Spleen (tissue), 11 donors: Measurements from ENCODE around the gene VANGL1. TPM values are rescaled to one million over a fixed set of nuclear protein-coding genes. Genes with fewer than 3 reads are reported as not detected.

Experiments
- DNase-seq: peaks from one replicate; pipeline ENCODE4 v3.0.0-alpha.2; 2020
- H3K27ac ChIP-seq, 8 donors: fragments of 200-600 bp; sonication (generic) in 7 of 8; 1 replicate in 4 of 8; 2 replicates in 4 of 8; pipeline versions ENCODE4 v1.5.0 to v1.8.0; 2016 to 2021; ENCODE audit warnings: inconsistent platforms in 4 of 8, mild to moderate bottlenecking in 4 of 8, moderate library complexity in 1 of 8
- H3K27me3 ChIP-seq, 7 donors: fragments of 200-600 bp; sonication (generic) in 6 of 7; replicated peaks in 1 of 7; 1 replicate in 4 of 7; 2 replicates in 3 of 7; pipeline versions ENCODE4 v1.5.0 to v1.8.0; 2016 to 2021; ENCODE audit warnings: inconsistent platforms in 3 of 7, mild to moderate bottlenecking in 1 of 7
- H3K36me3 ChIP-seq, 6 donors: fragments of 200-600 bp; sonication (generic) in 5 of 6; 1 replicate in 4 of 6; 2 replicates in 2 of 6; pipeline versions ENCODE4 v1.5.0 to v1.8.0; 2016 to 2021; ENCODE audit warnings: inconsistent platforms in 2 of 6
- H3K4me1 ChIP-seq, 6 donors: fragments of 200-600 bp; sonication (generic) in 5 of 6; 1 replicate in 3 of 6; 2 replicates in 3 of 6; pipeline versions ENCODE4 v1.5.0 to v1.8.0; 2016 to 2021; ENCODE audit warnings: inconsistent platforms in 3 of 6
- H3K4me3 ChIP-seq, 8 donors: fragments of 200-600 bp; sonication (generic) in 7 of 8; 1 replicate in 4 of 8; 2 replicates in 4 of 8; pipeline versions ENCODE4 v1.5.0 to v1.8.0; 2016 to 2021; ENCODE audit warnings: inconsistent platforms in 4 of 8, mild to moderate bottlenecking in 4 of 8, moderate library complexity in 2 of 8
- H3K9me3 ChIP-seq, 8 donors: fragments of 200-600 bp; sonication (generic) in 7 of 8; 1 replicate in 4 of 8; 2 replicates in 4 of 8; pipeline versions ENCODE4 v1.5.0 to v1.8.0; 2016 to 2021; ENCODE audit warnings: inconsistent platforms in 4 of 8
- CTCF ChIP-seq, 11 experiments: fragments of 200-600 bp in 7 of 11; fragments of 450-650 bp in 4 of 11; sonication (generic) in 4 of 11; IDR thresholded peaks in 8 of 11; conservative IDR thresholded peaks in 3 of 11; 1 replicate in 7 of 11; 2 replicates in 4 of 11; pipeline versions ENCODE4 v1.4.0 to v1.8.0; 2016 to 2021; ENCODE audit warnings: antibody characterized with exemption in 11 of 11, inconsistent platforms in 4 of 11, mild to moderate bottlenecking in 1 of 11
- POLR2A ChIP-seq, 3 donors: fragments of 450-650 bp; IDR thresholded peaks; one replicate each; pipeline ENCODE4 v1.5.1; 2017; ENCODE audit warnings: antibody characterized with exemption in 3 of 3, mild to moderate bottlenecking in 1 of 3
- POLR2AphosphoS5 ChIP-seq, 3 donors: sonication (generic); formaldehyde crosslinking; IDR thresholded peaks; one replicate each; pipeline ENCODE4 v1.5.1; 2017; ENCODE audit warnings: antibody characterized with exemption in 3 of 3
- WGBS, 5 donors: extraction: QIAGEN DNeasy Blood & Tissue Kit in 3 of 5; methylation state at CpG; one replicate each; pipeline versions ENCODE4 v1.1.5 to v1.1.7; 2013 to 2018; 5-methylcytosine and 5-hydroxymethylcytosine counted together
- intact Hi-C: fragments of 100-400 bp; cut with DNase I; formaldehyde crosslinking; loops from one replicate; pipeline ENCODE4 v1.15.0; 2023; ENCODE audit warnings: low total_unique reads
- polyA plus RNA-seq, 3 donors: library from polyadenylated mRNA; stranded (reverse); fragments of 200-250 nt; gene quantifications; one replicate each; pipeline ENCODE4 v1.2.1, GENCODE V29; 2013
- total RNA-seq, 7 donors: library from RNA; depleted of rRNA in 3 of 7; stranded (reverse); fragments of >200 nt in 3 of 7; fragmentation: NEBNext Ultra II Directional in 4 of 7; extraction: Animal tissue kit (Norgen Biotek cat#: 25700) in 4 of 7; gene quantifications; one replicate each; pipeline versions ENCODE4 v1.1.0 to v1.2.1, GENCODE V29; 2016 to 2021
- donor health status: healthy with polysubstance abuse.
- donor health status: DM: no; HTN: no; CAD: no; lungs with moderate emphysema.
- donor health status: DM: no; HTN: no; CAD: no.
- donor health status: Bipolar disorder and iron deficiency.
- donor health status: healthy.
- donor health status: DM: no; HTN: no; CAD: no.
- donor health status: DM: yes; HTN: yes; CAD: no.

Gene VANGL1
- total and polyA plus RNA-seq, 10 donors = 0.24 to 7.0 (median 4.3) TPM

GRCh38 chr1:115680730-115681111, 39.0 kb downstream of the VANGL1 start:
- H3K27me3 ChIP-seq = no peaks in the 10 kb centered on the region
- DNase-seq = no peak
- H3K36me3 ChIP-seq = peaks cover 0 to 29% (median 6%) of the 10 kb centered on the region in 6 donors
- no peak overlapping the region for H3K4me3 ChIP-seq
- TF ChIP-seq CTCF (IDR thresholded peaks at IDR 0.05 in 8 of 11, conservative IDR thresholded peaks at IDR 0.05 in 3 of 11) = no peak
- TF ChIP-seq POLR2A (IDR thresholded peaks at IDR 0.05) = no peak
- no peak for TF ChIP-seq POLR2AphosphoS5 (IDR thresholded peaks at IDR 0.05)
- intact Hi-C loops = no loop called here
- H3K4me1 ChIP-seq = no peaks in the 10 kb centered on the region
- H3K9me3 ChIP-seq = no peaks in the 10 kb centered on the region
- no peak overlapping the region for H3K27ac ChIP-seq
- 95 to 97% (median 96%) methylated on average over 5 of the region's 5 CpGs for WGBS, 5 donors

- TF ChIP-seq POLR2A (IDR thresholded peaks at IDR 0.05) (no peak), POLR2AphosphoS5 (IDR thresholded peaks at IDR 0.05) (no peak), CTCF (IDR thresholded peaks at IDR 0.05 in 8 of 11, conservative IDR thresholded peaks at IDR 0.05 in 3 of 11) (no peak)
- intact Hi-C loops = no loop called here
Measured at GRCh38 chr1:115682792-115683191, 41.0 kb downstream of the VANGL1 start.

GRCh38 chr1:115685029-115685705, 43.4 kb downstream of the VANGL1 start:
- 89 to 96% (median 90%) methylated on average over 14 of the region's 14 CpGs for WGBS, 5 donors
- Histone ChIP-seq H3K27ac (no peak overlapping the region), H3K4me1 (no peaks in the 10 kb centered on the region), H3K36me3 (peaks cover 0 to 29% (median 7%) of the 10 kb centered on the region in 6 donors), H3K4me3 (no peak overlapping the region), H3K27me3 (no peaks in the 10 kb centered on the region), H3K9me3 (no peaks in the 10 kb centered on the region)
- no peak for DNase-seq
- intact Hi-C loops = no loop called here
- TF ChIP-seq CTCF (IDR thresholded peaks at IDR 0.05 in 8 of 11, conservative IDR thresholded peaks at IDR 0.05 in 3 of 11) (no peak), POLR2A (IDR thresholded peaks at IDR 0.05) (no peak), POLR2AphosphoS5 (IDR thresholded peaks at IDR 0.05) (no peak)

More at GRCh38 chr1:115682792-115683191, 41.0 kb downstream of the VANGL1 start:
- no peak overlapping the region for H3K4me3 ChIP-seq
- no peaks in the 10 kb centered on the region for H3K4me1 ChIP-seq
- DNase-seq = no peak
- H3K36me3 ChIP-seq = peaks cover 0 to 34% (median 7%) of the 10 kb centered on the region in 6 donors
- no peaks in the 10 kb centered on the region for H3K9me3 ChIP-seq
- 92 to 95% (median 94%) methylated on average over 4 of the region's 4 CpGs for WGBS, 5 donors
- no peak overlapping the region for H3K27ac ChIP-seq
- no peaks in the 10 kb centered on the region for H3K27me3 ChIP-seq

GRCh38 chr1:115687744-115688143, 46.0 kb downstream of the VANGL1 start:
- Histone ChIP-seq H3K27ac (no peak overlapping the region), H3K4me3 (no peak overlapping the region), H3K27me3 (no peaks in the 10 kb centered on the region), H3K4me1 (no peaks in the 10 kb centered on the region), H3K36me3 (peaks cover 0 to 55% (median 14%) of the 10 kb centered on the region in 6 donors), H3K9me3 (no peaks in the 10 kb centered on the region)
- intact Hi-C loops = no loop called here
- no peak for DNase-seq
- TF ChIP-seq POLR2A (IDR thresholded peaks at IDR 0.05) (no peak), POLR2AphosphoS5 (IDR thresholded peaks at IDR 0.05) (no peak), CTCF (IDR thresholded peaks at IDR 0.05 in 8 of 11, conservative IDR thresholded peaks at IDR 0.05 in 3 of 11) (no peak)
- WGBS, 5 donors = 85 to 96% (median 94%) methylated on average over 2 to 3 of the region's 3 CpGs
